HG02885 (cell line): ENCODE measurements around the gene SLC24A3.

Experiments
- ATAC-seq: cut with Tn5 transposase; IDR thresholded peaks from one replicate; pipeline ENCODE4 v1.9.1; 2021; ENCODE audit warnings: mild to moderate bottlenecking; ENCODE audit not compliant: unreplicated experiment, poor library complexity

The SLC24A3 gene

DNA sequence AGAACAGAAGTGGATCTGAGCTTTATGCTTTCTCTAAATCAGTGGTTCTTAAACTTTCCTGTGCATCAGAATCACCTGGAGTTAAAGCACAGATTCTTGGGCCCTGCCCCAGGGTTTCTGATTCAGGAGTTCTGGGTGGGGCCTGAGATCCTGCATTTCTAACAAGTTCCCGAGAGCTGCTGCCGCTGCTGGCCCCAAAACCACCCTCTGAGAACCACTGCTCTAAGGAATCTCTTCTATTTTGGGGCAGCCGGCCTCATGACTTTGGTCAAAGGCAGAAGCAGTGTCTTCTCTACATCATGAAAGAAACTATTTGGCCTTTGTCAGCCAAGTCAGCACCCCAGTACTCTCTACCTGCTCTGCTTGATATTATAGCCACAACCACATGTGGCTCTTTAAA lies 503.5 kb downstream of the SLC24A3 start:
- no peak for ATAC-seq

DNA sequence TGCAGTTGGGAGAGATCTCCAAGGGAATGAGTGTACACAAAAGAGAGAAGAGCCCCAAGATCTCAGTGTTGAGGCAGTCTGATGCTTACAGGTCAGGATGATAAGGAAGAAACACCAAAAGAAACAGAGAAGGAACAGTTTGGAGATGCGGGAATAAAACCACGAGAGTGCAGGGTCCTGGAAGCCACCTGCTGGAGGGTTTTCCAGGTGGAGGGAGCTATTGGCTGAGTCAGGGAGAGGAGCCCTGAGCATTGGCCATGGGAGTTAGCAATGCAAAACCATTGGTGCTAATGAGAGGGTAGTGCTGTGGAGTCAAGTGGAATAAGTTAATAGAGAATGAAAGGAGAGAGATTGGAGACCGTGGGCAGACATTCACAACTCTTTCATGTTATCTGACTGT lies 506.4 kb downstream of the SLC24A3 start:
- no peak for ATAC-seq

DNA sequence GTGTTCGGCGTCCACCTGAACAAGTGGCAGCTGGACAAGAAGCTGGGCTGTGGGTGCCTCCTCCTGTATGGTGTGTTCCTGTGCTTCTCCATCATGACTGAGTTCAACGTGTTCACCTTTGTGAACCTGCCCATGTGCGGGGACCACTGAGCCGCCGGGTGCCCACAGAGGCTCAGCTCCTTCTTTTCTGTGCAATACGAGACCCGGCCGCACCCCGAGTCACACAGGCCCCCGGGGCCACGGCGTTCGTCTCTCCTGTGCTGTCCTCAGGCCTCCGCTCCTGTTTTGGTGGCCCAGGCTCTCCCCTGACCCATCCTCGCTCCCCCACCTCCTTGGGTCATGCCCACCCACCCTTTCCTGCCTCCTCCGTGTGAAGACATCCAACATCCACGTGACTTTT lies 508.5 kb downstream of the SLC24A3 start:
- ATAC-seq, result no peak

DNA sequence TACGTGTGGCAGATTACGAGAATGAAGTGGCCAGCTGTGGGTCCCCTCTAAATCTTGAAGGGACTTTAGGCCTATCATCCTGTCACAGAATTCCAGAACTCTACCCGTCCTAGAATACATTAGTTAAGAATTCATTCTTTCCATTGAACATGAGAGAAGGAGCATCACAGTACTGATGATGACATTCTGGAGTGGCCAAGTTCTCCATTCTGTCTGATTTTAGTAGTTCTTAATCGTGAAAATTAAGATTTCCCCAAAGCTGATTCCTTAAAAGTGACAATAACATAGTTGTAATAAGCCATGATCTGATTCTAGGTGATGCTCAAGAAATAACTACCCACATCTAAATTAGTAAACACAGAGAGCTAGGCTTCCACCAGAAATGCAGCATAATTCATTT lies 510.6 kb downstream of the SLC24A3 start:
- no peak for ATAC-seq

DNA sequence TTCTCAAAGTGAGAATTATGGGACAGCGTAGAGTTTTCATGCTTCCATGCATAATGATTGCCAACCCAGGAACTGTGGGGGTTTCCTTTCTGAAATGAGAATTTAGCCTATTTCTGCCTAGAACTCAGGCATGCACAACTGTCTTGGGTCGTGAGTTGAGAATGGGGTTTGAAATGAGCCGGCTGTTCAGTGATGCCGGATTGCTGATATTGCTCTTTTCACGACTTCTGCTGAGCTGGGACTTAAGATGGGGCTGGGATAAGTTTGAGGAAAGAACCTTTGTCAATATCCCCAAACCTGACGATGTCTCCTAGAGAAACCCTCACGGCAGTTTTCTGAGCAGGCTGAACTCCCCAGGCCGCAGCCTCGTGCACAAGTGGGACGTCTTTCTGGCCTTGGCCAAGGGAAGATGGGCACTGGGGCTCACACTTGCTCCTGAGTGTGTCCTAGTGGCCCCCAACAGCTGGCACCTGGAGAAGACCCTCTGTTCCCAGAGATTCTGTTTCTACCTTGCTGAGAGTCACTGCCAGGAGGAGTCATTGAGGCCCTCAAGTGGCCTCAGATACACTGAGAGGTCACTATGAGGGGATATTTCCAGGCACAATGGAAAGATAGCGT lies 511.5 kb downstream of the SLC24A3 start:
- no peak for ATAC-seq

DNA sequence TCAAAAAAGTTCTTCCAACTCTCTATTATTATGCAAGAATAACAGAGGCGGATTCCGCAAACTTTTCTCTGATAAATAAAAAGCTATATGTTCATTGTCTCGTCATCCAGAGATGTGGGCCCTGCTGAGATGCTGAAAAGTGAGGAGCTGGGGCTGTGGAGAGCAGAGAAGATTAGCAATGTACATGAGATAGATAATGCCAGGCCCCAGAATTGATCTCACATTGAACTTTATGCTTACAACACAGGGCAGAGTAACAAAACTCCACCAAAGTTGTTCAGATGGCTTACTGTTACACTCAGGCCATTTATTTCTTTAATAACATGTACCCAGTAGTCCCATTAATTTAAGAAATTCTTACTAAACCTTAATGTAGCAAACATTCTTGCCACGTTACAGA lies 512.9 kb downstream of the SLC24A3 start:
- no peak for ATAC-seq

DNA sequence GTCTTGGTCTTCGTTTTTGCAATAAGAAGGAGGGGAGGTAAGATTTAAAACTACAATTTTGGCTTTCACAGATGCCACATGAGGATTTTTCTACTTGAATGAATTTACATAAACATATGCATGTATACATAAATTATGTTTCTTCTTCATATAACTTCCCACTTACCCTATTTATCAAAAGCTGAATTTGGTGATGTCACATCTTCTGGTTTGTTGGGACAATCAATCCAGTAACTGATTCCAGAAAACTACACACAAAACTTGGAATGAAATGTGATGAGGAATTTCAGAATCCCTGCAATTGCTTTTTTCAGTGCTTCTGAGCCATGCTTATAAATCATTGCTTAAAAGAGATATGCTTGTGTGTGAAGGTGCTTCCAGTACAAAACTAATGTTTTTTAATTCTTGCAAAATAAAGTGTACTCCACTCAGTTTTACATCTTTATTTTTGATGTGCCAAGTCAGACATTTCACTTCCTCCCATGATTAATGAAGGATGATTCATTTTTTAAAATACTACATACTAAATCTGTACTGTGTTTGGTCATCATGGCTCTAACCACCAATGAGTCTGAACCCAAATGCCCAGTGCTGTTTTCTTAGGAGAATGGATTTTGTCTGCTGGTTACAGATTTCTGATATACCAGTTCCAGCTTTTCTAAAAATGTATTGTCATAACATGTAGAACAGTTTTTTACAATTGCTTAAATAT lies 513.5 kb downstream of the SLC24A3 start:
- no peak for ATAC-seq

DNA sequence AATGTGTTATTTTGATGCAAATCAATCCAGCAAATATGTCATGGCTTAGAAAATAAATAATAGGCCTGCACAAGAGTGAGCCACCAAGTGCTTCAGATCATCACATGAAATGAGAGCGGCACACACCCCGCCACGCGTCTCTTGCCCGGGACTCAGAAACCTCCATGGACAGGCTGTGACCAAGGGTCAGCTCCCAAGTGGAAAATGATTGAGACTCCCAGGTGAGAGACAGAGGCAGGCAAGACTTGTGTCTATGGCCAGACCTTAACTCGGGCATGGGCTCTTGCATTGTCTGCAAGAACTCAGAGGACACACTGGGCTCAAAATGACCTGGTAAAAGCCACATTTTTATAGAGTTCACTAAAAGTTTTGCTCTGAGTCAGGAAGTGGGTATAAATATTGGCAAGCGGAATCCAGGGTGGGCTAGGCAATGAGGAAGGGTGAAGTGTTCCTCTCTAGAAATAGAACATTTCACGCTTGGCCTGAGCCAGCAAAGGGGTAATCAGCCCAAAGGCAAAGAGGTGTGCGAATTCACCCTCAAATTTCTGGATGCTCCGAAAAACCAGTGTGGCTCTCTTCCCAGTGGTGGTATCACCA lies 514.9 kb downstream of the SLC24A3 start:
- no peak for ATAC-seq

DNA sequence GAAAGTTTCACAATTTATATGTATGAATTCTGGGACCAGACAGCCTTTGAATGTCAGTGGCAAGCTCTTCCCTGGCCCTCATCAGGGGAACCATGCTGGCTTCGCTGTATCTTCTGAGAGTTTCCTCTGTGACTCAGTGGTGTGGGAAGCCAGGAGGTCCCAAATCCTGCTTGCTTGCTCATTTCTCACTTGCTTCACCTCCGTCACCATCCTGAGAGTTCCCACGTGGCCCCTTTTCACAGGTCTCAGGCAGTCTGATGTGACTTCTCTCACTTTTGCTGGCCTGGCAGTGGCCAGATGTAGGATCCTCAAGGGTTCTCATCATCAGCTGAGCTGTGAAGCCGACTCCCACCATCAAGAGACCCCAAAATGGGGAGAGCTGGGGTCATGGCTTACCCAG lies 517.2 kb downstream of the SLC24A3 start:
- no peak for ATAC-seq

DNA sequence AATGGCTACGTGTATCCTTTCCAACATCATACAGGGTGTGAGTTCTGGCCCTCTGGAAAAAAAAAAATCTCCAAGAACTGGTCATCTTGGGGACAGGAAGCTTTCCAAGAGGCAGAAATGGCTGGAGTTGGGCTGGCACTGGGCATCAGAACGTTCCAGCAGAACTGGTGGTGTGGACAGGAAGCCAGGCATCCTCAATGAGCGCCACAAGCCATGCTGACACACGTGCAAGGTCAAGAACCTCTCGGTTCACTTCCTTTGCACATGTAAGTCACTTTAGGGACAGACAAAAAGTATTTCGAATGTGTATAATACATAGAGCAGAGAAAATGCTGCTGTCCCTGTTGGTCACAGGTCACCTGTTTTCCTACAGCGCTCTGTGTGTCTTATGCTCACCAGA lies 518.3 kb downstream of the SLC24A3 start:
- ATAC-seq, result no peak

DNA sequence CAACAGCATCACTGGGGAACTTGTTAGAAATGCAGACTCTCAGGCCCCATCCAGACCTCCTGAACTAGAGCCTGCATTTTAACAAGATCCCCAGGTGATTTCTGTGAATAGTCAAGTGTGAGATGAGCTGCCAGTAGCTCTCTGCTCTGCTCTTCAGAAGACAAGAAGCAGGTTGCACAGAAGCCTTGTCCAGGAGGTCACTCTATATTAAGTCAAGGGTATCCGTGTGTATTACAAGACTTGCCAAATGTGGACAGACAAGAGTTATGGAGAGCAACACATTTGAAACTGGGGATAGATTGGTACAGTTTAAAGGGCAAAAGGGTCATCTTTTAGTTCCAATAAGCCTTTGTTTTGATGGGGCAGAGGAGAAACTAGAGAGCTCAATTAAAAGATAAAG lies 522.4 kb downstream of the SLC24A3 start:
- no peak for ATAC-seq

DNA sequence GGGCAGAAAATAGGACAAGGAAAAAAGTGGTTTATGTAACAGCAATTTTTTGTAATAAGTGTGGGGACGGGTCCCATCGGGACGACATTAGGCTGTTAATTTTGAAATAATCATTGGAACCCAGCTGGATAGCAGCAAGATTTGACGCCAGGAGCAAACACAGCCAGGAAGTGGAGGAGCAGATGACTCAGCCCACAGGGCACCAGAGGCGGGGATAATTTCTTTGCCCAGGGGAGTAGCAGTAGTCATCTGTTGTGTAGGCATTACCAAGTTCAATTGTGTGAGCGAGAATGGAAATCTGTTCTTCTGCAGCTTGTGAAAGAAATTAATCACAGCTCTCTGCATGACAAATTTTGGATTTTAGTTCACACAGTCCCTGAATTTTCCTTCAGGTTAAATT lies 523.0 kb downstream of the SLC24A3 start:
- no peak for ATAC-seq

DNA sequence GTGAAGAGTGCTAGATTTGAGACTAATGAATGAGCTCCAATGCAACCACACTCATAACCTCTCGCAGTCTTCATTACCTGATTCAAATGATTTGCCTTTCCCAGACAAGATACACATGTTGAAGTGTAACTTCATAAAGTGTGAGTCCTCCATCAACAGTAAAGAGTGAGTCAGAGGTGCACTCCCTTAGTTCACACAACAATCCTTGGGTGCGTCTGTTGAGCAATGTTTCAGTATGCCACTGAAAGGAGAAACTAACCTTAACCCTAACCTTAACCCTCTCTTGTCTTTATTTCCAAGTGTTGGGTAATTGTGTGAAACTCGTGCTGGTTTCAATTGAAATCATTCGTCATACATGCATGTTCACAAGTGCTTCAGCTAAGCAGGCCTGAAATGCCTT lies 524.6 kb downstream of the SLC24A3 start:
- ATAC-seq, result no peak

DNA sequence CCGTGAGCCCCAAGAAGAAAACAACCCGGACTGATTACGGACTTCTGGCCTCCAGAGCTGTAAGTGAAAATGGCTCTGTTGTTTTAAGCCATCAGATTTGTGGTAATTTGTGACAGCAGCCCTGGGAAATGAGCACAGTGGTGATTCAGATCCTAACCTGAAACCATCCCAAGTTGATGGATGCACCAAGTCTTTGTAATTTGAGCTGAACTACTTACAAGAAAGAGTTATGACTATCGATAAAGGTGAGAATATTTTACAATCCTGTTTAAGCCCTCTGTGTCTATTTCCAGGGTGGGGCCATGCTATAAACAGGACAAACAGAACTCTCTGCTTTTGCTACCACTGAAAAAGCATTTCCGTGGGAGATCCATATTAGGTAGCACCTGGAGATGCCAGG lies 526.5 kb downstream of the SLC24A3 start:
- ATAC-seq, result no peak

DNA sequence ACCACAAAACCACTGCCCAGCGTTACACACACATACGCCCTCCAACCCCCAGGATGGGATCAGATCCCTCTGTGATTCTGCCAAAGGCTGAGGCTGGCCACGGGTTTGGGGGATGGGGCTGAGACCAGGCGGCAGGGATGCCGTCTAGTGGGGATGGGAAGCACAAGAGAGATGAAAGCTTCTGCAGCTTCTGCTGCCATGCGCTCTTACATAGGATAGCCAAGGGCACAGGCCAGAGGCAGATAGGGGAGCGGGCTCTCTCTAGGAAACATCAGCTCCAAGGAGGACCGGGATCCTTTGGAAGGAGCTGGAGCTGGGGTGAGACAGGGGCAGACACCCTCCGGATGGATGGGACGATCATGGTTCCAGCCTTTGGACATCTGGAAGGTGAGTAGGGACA lies 526.9 kb downstream of the SLC24A3 start:
- no peak for ATAC-seq

DNA sequence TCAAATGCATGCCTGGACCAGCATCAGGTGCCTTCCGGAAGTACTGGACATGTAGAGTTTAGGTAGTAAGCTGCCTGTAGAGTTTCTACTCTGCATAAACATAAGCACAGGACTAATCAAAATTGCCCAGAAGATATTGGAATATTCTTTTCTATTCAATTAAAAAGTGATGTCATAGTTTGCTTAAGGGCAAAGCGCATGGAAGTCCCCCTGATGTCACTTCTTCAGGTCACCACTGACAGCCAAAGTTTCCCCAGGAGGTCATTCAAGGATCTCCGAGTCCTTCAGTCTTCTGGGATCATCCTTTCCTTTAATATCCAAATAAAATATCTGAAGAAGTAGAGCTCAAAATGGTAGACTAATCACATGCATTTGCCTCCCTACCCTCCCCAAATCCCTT lies 528.1 kb downstream of the SLC24A3 start:
- no peak for ATAC-seq

DNA sequence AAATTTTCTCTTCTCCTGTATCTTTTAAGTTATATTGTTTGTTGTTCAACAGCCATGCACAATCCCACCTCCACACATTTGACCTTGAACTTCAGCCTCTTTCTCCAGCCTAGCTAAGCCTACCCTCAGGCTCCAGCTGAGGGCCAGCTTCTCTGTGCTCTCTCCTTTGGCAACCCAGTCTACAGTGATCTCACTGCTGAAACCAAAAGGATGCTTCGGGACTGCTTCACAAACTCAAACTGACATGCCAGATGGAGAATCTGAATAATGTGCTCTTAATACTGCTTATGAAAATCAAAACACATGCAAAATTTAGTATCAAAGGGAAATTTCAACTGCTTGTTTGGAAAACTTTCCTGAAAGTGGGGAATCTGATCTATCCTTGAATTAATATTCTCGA lies 529.5 kb downstream of the SLC24A3 start:
- no peak for ATAC-seq

DNA sequence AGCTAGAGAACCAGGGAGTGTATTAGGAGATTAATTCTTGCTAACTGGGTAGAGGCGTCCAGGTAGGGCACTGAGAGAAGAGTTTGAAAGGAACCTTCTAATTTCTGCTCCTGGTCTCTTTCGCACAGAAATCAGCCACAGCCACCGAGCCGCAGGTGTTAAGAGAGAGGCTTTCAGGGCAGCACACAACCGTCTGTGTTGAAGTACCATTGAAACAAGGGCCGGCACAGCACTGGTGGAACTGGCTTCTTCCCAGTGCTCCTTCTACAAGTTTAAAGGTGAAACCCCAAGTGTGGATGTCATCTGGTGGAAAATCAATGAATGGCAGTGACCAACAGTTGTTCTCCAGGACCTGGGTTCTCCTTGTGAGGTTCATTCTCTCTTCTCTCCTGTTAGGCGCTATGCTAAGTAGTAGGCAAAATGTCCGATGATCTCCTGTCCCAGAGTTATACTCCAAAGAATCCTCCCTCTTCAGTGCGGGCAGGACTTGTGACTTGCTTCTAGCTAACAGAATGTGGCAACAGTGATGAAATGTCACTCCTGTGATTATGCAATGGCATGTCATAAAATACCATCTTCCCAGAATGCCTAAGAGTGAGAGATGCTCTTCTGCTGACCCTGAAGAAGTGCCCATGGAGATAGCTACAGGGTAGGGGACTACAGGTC lies 530.7 kb downstream of the SLC24A3 start:
- ATAC-seq, result no peak

DNA sequence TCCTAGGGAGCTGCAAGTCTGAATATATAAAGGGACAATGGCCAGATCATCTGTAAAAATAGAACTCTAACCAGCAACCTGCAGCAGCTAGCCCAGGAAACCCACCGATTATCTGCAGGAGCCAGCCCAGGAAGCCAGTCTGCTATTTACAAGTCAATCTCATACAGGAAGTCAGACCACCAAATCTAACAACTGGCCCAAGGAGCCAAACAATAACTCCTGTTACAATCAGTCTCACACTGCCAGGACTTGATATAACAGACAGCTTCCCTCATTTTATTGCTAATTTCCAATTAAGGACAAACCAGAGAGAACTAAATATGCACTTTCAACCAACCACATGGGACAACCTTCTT lies 531.2 kb downstream of the SLC24A3 start:
- no peak for ATAC-seq

DNA sequence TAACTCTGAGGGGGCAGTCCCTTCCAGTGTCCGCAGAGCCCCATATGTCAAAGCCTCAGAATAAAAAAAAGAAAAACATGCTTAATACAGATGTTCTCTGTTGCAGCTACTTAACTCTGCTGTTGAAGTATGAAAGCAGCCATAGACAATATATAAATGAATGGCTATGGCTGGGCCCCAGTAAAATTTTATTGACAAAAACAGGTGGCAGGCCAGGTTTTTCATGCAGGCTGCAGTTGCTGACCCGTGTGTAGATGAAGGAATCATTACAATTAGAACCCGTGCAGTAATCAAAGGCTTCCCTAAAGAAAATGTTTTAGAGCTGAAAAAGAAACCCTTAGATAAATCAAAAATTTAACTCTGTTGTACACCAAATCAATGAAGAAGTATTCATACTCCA lies 532.7 kb downstream of the SLC24A3 start:
- ATAC-seq, result no peak

DNA sequence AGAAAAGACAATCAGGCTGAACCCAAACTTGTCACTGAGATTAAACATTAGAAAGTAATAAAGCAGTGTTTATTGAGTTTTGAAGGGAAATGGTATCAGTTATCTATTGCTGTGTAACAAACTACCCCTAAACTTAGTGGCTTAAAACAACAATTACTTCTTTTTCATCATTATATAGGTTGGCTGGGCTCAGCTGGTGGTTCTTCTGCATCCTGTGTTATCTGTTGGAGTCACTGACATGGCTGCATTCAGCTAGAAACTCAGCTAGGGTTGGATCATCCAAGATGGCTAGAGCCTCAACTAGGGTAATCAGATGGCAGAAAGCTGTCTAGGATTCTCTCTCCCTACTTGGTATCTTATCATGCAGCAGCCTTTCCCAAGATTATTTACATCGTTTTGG lies 533.1 kb downstream of the SLC24A3 start:
- ATAC-seq, result no peak

DNA sequence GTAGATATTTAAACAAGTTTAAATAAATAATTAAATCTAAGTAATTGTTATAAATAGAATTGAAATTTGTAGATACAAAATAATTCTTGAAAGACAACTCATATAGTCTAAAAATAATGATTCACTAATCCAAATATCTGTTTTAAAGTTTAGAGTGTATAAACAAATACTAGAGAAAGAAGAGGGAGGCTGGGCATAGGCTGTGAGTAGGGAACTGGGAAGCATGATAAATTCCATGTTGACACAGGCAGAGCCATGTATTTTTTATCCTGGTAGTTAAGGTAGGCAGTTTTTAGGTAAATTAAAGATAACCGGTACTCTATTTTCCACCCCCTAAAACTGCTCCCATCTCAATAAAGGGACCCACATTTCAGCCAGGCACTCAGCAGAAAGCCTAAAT lies 534.0 kb downstream of the SLC24A3 start:
- no peak for ATAC-seq
